H9 (cell line): ENCODE results near the gene TGFBR2. TPM values are rescaled to one million over a fixed set of nuclear protein-coding genes. Genes with fewer than 3 reads are reported as not detected.
A peak's percentile ranks its signal among the peaks of the same experiment; 100 is the strongest.

ENCODE experiments used
- DNase-seq: peaks from one replicate; pipeline ENCODE4 v3.0.0-alpha.2; 2017
- H2AFZ ChIP-seq: one replicate; pipeline ENCODE4 v1.6.1; 2013; ENCODE audit warnings: mild to moderate bottlenecking, low read length, control low read depth, moderate library complexity
- H2AK5ac ChIP-seq: 2 replicates; pipeline ENCODE4 v1.6.1; 2013; ENCODE audit warnings: low read length, control low read depth, mixed read lengths; ENCODE audit not compliant: insufficient read length
- H2BK120ac ChIP-seq: one replicate; pipeline ENCODE4 v1.6.1; 2013; ENCODE audit warnings: low read depth, mild to moderate bottlenecking, low read length, control low read depth, inconsistent platforms; ENCODE audit not compliant: poor library complexity, severe bottlenecking
- H2BK12ac ChIP-seq: 2 replicates; pipeline ENCODE4 v1.6.1; 2013; ENCODE audit warnings: low read length, control low read depth, mixed read lengths, low read depth; ENCODE audit not compliant: insufficient read length
- H2BK15ac ChIP-seq: 2 replicates; pipeline ENCODE4 v1.6.1; 2013; ENCODE audit warnings: low read depth, low read length, control low read depth
- H2BK20ac ChIP-seq: one replicate; pipeline ENCODE4 v1.6.1; 2013; ENCODE audit warnings: low read depth, mild to moderate bottlenecking, low read length, control low read depth, inconsistent platforms; ENCODE audit not compliant: poor library complexity, severe bottlenecking
- H2BK5ac ChIP-seq: 2 replicates; pipeline ENCODE4 v1.6.1; 2013; ENCODE audit warnings: low read length, control low read depth, mixed read lengths; ENCODE audit not compliant: insufficient read length
- H3K14ac ChIP-seq: 2 replicates; pipeline ENCODE4 v1.6.1; 2013; ENCODE audit warnings: low read length, control low read depth; ENCODE audit not compliant: insufficient read depth
- H3K18ac ChIP-seq: 2 replicates; pipeline ENCODE4 v1.6.1; 2013; ENCODE audit warnings: low read depth, mild to moderate bottlenecking, mixed read lengths, low read length, control low read depth; ENCODE audit not compliant: insufficient read length
- H3K23ac ChIP-seq: 2 replicates; pipeline ENCODE4 v1.6.1; 2013; ENCODE audit warnings: low read length, control low read depth, mixed read lengths, low read depth; ENCODE audit not compliant: insufficient read length
- H3K23me2 ChIP-seq: 2 replicates; pipeline ENCODE4 v1.6.1; 2013; ENCODE audit warnings: low read depth, mild to moderate bottlenecking, mixed read lengths, low read length, control low read depth; ENCODE audit not compliant: insufficient read length, poor library complexity, severe bottlenecking
- H3K27ac ChIP-seq: 2 replicates; pipeline ENCODE4 v1.5.1; 2013; ENCODE audit warnings: low read length, control low read depth, mixed read lengths, low read depth; ENCODE audit not compliant: insufficient read length
- H3K27me3 ChIP-seq: 2 replicates; pipeline ENCODE4 v1.6.1; 2013; ENCODE audit warnings: low read length, control low read depth, inconsistent platforms; ENCODE audit not compliant: insufficient read depth
- H3K4ac ChIP-seq: 2 replicates; pipeline ENCODE4 v1.6.1; 2013; ENCODE audit warnings: low read depth, mild to moderate bottlenecking, control low read depth, inconsistent platforms, low read length, moderate library complexity
- H3K4me1 ChIP-seq: 2 replicates; pipeline ENCODE4 v1.6.1; 2013; ENCODE audit warnings: low read length, control low read depth, inconsistent platforms; ENCODE audit not compliant: insufficient read depth
- H3K4me2 ChIP-seq: 2 replicates; pipeline ENCODE4 v1.6.1; 2013; ENCODE audit warnings: low read length, control low read depth, mixed read lengths; ENCODE audit not compliant: insufficient read length, insufficient read depth
- H3K56ac ChIP-seq: 2 replicates; pipeline ENCODE4 v1.6.1; 2013; ENCODE audit warnings: low read depth, mild to moderate bottlenecking, mixed read lengths, low read length, control low read depth; ENCODE audit not compliant: insufficient read length
- H3K79me1 ChIP-seq: 2 replicates; pipeline ENCODE4 v1.6.1; 2013; ENCODE audit warnings: low read depth, mild to moderate bottlenecking, moderate library complexity, low read length, control low read depth, inconsistent platforms; ENCODE audit not compliant: insufficient read depth, poor library complexity, severe bottlenecking
- H3K79me2 ChIP-seq: 2 replicates; pipeline ENCODE4 v1.6.1; 2013; ENCODE audit warnings: low read length, control low read depth, inconsistent platforms; ENCODE audit not compliant: insufficient read depth
- H3K9ac ChIP-seq: 2 replicates; pipeline ENCODE4 v1.6.1; 2013; ENCODE audit warnings: low read length, control low read depth, mixed read lengths; ENCODE audit not compliant: insufficient read length; ENCODE audit errors: extremely low read depth
- H3K9me3 ChIP-seq: one replicate; pipeline ENCODE4 v1.6.1; 2013; ENCODE audit warnings: low read depth, low read length, inconsistent platforms; ENCODE audit not compliant: control insufficient read depth
- H3T11ph ChIP-seq: one replicate; pipeline ENCODE4 v1.6.1; 2013; ENCODE audit warnings: mild to moderate bottlenecking, low read length, control low read depth, inconsistent platforms
- H4K20me1 ChIP-seq: one replicate; pipeline ENCODE4 v1.6.1; 2013; ENCODE audit not compliant: control insufficient read depth, insufficient read length, insufficient read depth
- H4K5ac ChIP-seq: 2 replicates; pipeline ENCODE4 v1.6.1; 2013; ENCODE audit warnings: low read depth, mild to moderate bottlenecking, mixed read lengths, low read length, control low read depth; ENCODE audit not compliant: insufficient read length
- H4K8ac ChIP-seq: replicated peaks from 2 replicates; pipeline ENCODE4 v1.6.1; 2013; ENCODE audit warnings: low read length, control low read depth, mixed read lengths, low read depth; ENCODE audit not compliant: insufficient read length
- H4K91ac ChIP-seq: 2 replicates; pipeline ENCODE4 v1.6.1; 2013; ENCODE audit warnings: low read depth, mild to moderate bottlenecking, moderate library complexity, mixed read lengths, low read length, control low read depth; ENCODE audit not compliant: insufficient read length
- H3K27ac Mint-ChIP-seq, 3 experiments: 2 replicates in 2 of 3; 3 replicates in 1 of 3; pipeline ENCODE4 v1.8.0; 2020 to 2021; ENCODE audit warnings: mixed read lengths in 3 of 3, mild to moderate bottlenecking in 1 of 3, moderate library complexity in 1 of 3
- H3K27me3 Mint-ChIP-seq: 2 replicates; pipeline ENCODE4 v1.8.0; 2021; ENCODE audit warnings: low read depth, mild to moderate bottlenecking, moderate library complexity, mixed read lengths
- H3K36me3 Mint-ChIP-seq, 3 experiments: 2 replicates in 2 of 3; 3 replicates in 1 of 3; pipeline ENCODE4 v1.8.0; 2020 to 2021; ENCODE audit warnings: low read depth in 3 of 3, mixed read lengths in 3 of 3; ENCODE audit not compliant: insufficient read depth in 1 of 3
- H3K4me1 Mint-ChIP-seq, 2 experiments: 2 replicates each; pipeline ENCODE4 v1.8.0; 2020; ENCODE audit warnings: mixed read lengths in 2 of 2
- H3K4me3 Mint-ChIP-seq, 2 experiments: 2 replicates in 1 of 2; 3 replicates in 1 of 2; pipeline ENCODE4 v1.8.0; 2020 to 2021; ENCODE audit warnings: mild to moderate bottlenecking in 2 of 2, mixed read lengths in 2 of 2, moderate library complexity in 1 of 2
- H3K9me3 Mint-ChIP-seq, 2 experiments: 2 replicates in 1 of 2; 3 replicates in 1 of 2; pipeline ENCODE4 v1.8.0; 2020; ENCODE audit warnings: mild to moderate bottlenecking in 2 of 2, mixed read lengths in 2 of 2, moderate library complexity in 1 of 2
- CTCF ChIP-seq: fragments of 200-600 bp; sonication (generic); conservative IDR thresholded peaks from 3 replicates; pipeline ENCODE4 v1.8.0; 2021; ENCODE audit warnings: antibody characterized with exemption, mild to moderate bottlenecking
- WGBS: extraction: QIAGEN DNeasy Blood & Tissue Kit; methylation state at CpG from one replicate; pipeline ENCODE4 v1.1.7; 2013; ENCODE audit warnings: missing lambda C conversion rate, low lambda C conversion rate, mixed read lengths; ENCODE audit not compliant: insufficient read length; ENCODE audit errors: extremely low coverage; 5-methylcytosine and 5-hydroxymethylcytosine counted together
- total RNA-seq: library from RNA; stranded (reverse); gene quantifications from 2 replicates; pipeline ENCODE4 v1.2.1, GENCODE V29; 2021

The TGFBR2 gene
- total RNA-seq, 1 experiment from 2014 or later: 10.6 TPM

- Histone ChIP-seq H2AFZ (no peak overlapping the region), H4K20me1 (no peaks in the 10 kb centered on the region), H2BK20ac (no peak overlapping the region), H3K4ac (no peak overlapping the region), H3K18ac (no peak overlapping the region), H2BK5ac (no peak overlapping the region), H3K9me3 (no peaks in the 10 kb centered on the region), H4K91ac (no peak overlapping the region), H3K56ac (no peak overlapping the region), H3K4me1 (peaks cover 20% of the 10 kb centered on the region; the same call in 1 of the 2 replicates), H3K79me2 (peaks cover 43% of the 10 kb centered on the region), H3K79me1 (peaks cover 1% of the 10 kb centered on the region), H3K23ac (no peak overlapping the region), H3K27ac (no peak overlapping the region), H4K5ac (no peak overlapping the region), H2BK15ac (no peak overlapping the region), H3K27me3 (no peaks in the 10 kb centered on the region), H3K9ac (no peak overlapping the region), H3K4me2 (no peak overlapping the region), H2BK120ac (no peak overlapping the region), H4K8ac (no peak overlapping the region), H2AK5ac (no peak overlapping the region), H2BK12ac (no peak overlapping the region), H3T11ph (no peak overlapping the region), H3K14ac (no peak overlapping the region), H3K23me2 (no peaks in the 10 kb centered on the region)
- Mint-ChIP-seq H3K27me3 (no peaks in the 10 kb centered on the region), H3K9me3 (0 out of 5 replicates have a peak, but pooled peaks cover 0 to 2% of the 10 kb centered on the region in 2 experiments), H3K36me3 (peaks cover 0 to under 1% (median 0%) of the 10 kb centered on the region in 3 experiments; a peak in 1 of 7 replicates), H3K27ac (0 out of 7 replicates have a peak overlapping the region, but pooled peaks of 2 of the 3 experiments have one; percentile 15 to 44), H3K4me1 (peaks cover 31 to 41% of the 10 kb centered on the region in 2 experiments), H3K4me3 (no peak overlapping the region)
- no peak for TF ChIP-seq CTCF
- WGBS: no CpG with 5 or more reads among the region's 3 CpGs
- DNase-seq: no peak
These were observed 6.2 kb downstream of the TGFBR2 start for GRCh38 chr3:30612437-30613132.
